ENCODE data around the gene FBXW11.

DNA sequence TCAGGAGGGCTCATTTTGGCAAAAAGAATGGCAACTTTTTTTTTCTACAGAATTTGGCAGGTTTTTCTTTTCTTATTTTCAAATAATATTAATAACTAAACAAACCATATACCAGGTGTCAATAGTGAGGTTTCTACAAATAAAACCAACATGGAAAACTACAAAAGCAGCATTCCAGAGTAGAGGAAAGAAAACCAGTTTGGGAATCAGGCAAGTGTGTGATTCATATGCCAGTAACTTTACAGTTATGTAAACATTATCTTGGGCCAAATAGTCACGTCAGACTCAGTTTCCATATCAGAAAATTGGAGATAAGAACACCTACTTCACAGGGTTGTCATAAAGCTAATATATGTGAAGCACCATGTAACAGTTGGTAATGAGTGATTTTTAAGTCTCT lies 51.7 kb downstream of the FBXW11 start:
- no peak for TF ChIP-seq POLR2A (IDR thresholded peaks at IDR 0.05)
- TF ChIP-seq, protein P1, sequence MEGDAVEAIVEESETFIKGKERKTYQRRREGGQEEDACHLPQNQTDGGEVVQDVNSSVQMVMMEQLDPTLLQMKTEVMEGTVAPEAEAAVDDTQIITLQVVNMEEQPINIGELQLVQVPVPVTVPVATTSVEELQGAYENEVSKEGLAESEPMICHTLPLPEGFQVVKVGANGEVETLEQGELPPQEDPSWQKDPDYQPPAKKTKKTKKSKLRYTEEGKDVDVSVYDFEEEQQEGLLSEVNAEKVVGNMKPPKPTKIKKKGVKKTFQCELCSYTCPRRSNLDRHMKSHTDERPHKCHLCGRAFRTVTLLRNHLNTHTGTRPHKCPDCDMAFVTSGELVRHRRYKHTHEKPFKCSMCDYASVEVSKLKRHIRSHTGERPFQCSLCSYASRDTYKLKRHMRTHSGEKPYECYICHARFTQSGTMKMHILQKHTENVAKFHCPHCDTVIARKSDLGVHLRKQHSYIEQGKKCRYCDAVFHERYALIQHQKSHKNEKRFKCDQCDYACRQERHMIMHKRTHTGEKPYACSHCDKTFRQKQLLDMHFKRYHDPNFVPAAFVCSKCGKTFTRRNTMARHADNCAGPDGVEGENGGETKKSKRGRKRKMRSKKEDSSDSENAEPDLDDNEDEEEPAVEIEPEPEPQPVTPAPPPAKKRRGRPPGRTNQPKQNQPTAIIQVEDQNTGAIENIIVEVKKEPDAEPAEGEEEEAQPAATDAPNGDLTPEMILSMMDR (IDR thresholded peaks at IDR 0.05): no peak

Measured in thyroid gland (tissue), 4 donors.